Ascending aorta (tissue), 2 donors: ENCODE data around the gene SSH2. TPM values are rescaled to one million over a fixed set of nuclear protein-coding genes. Genes with fewer than 3 reads are reported as not detected.

Experiments used
- DNase-seq, 2 donors: peaks; one replicate each; pipeline ENCODE4 v3.0.0-alpha.2; 2019; ENCODE audit warnings: low spot score in 2 of 2
- H3K27ac ChIP-seq, 2 donors: fragments of 200-600 bp; sonication (generic); one replicate each; pipeline ENCODE4 v1.5.1; 2016 to 2017; ENCODE audit warnings: mild to moderate bottlenecking in 1 of 2
- H3K27me3 ChIP-seq: fragments of 200-600 bp; sonication (generic); one replicate; pipeline ENCODE4 v1.5.1; 2017
- H3K36me3 ChIP-seq, 2 donors: fragments of 200-600 bp; sonication (generic); one replicate each; pipeline ENCODE4 v1.5.1; 2016
- H3K4me1 ChIP-seq, 2 donors: fragments of 200-600 bp; sonication (generic); one replicate each; pipeline ENCODE4 v1.5.1; 2016 to 2017; ENCODE audit warnings: mild to moderate bottlenecking in 1 of 2
- H3K4me3 ChIP-seq, 2 donors: fragments of 200-600 bp; sonication (generic); one replicate each; pipeline ENCODE4 v1.5.1; 2016 to 2017; ENCODE audit warnings: mild to moderate bottlenecking in 1 of 2
- H3K9me3 ChIP-seq, 2 donors: fragments of 200-600 bp; sonication (generic); one replicate each; pipeline ENCODE4 v1.5.1; 2016
- CTCF ChIP-seq, 3 experiments: fragments of 200-600 bp in 2 of 3; fragments of 450-650 bp in 1 of 3; sonication (generic) in 2 of 3; IDR thresholded peaks; one replicate each; pipeline ENCODE4 v1.5.1; 2016 to 2019; ENCODE audit warnings: antibody characterized with exemption in 3 of 3, mild to moderate bottlenecking in 1 of 3, moderate library complexity in 1 of 3
- intact Hi-C: fragments of 100-400 bp; cut with DNase I; formaldehyde crosslinking; loops from one replicate; pipeline ENCODE4 v1.15.1; 2023
- total RNA-seq: library from RNA; depleted of rRNA; stranded (reverse); fragments of >200 nt; gene quantifications from one replicate; pipeline ENCODE4 v1.1.0, GENCODE V29; 2016

SSH2 gene
- total RNA-seq, 1 donor from 2014 or later, result 7.9 TPM

GRCh38 chr17:29777663-29778062 is 152.4 kb downstream of the SSH2 start:
- intact Hi-C loops, result loop anchor here (2.0 kb wide), 1 partner anchor 159 kb away; no protein-coding TSS in a partner anchor
- Histone ChIP-seq H3K4me1 (peaks cover 0 to 4% of the 10 kb centered on the region in 2 donors), H3K27ac (no peak overlapping the region), H3K9me3 (no peaks in the 10 kb centered on the region), H3K27me3 (no peaks in the 10 kb centered on the region), H3K36me3 (no peaks in the 10 kb centered on the region), H3K4me3 (no peak overlapping the region)
- no peak for TF ChIP-seq CTCF (IDR thresholded peaks at IDR 0.05)
- DNase-seq, result no peak

- peaks cover 0 to 4% of the 10 kb centered on the region in 2 donors for H3K4me1 ChIP-seq
- H3K4me3 ChIP-seq, result no peak overlapping the region
- no peak overlapping the region for H3K27ac ChIP-seq
- H3K9me3 ChIP-seq, result no peaks in the 10 kb centered on the region
- intact Hi-C loops, result no loop called here
- TF ChIP-seq CTCF (IDR thresholded peaks at IDR 0.05), result no peak
- no peaks in the 10 kb centered on the region for H3K27me3 ChIP-seq
- DNase-seq, result no peak
- no peaks in the 10 kb centered on the region for H3K36me3 ChIP-seq
Observed at GRCh38 chr17:29776026-29776425, 154.0 kb downstream of the SSH2 start.

- Histone ChIP-seq H3K36me3 (no peaks in the 10 kb centered on the region), H3K9me3 (no peaks in the 10 kb centered on the region), H3K4me1 (no peaks in the 10 kb centered on the region), H3K4me3 (no peak overlapping the region), H3K27me3 (no peaks in the 10 kb centered on the region), H3K27ac (no peak overlapping the region)
- intact Hi-C loops, result no loop called here
- no peak for DNase-seq
- no peak for TF ChIP-seq CTCF (IDR thresholded peaks at IDR 0.05)
Observed at GRCh38 chr17:29772981-29773380, 157.0 kb downstream of the SSH2 start.

GRCh38 chr17:29771546-29771945 is 158.5 kb downstream of the SSH2 start:
- Histone ChIP-seq H3K27ac (no peak overlapping the region), H3K9me3 (no peaks in the 10 kb centered on the region), H3K4me1 (no peaks in the 10 kb centered on the region), H3K27me3 (no peaks in the 10 kb centered on the region), H3K4me3 (no peak overlapping the region), H3K36me3 (no peaks in the 10 kb centered on the region)
- TF ChIP-seq CTCF (IDR thresholded peaks at IDR 0.05), result no peak
- intact Hi-C loops, result no loop called here
- DNase-seq, result no peak

GRCh38 chr17:29769225-29769624 is 160.8 kb downstream of the SSH2 start:
- H3K4me3 ChIP-seq, result no peak overlapping the region
- no peaks in the 10 kb centered on the region for H3K4me1 ChIP-seq
- intact Hi-C loops, result no loop called here
- TF ChIP-seq CTCF (IDR thresholded peaks at IDR 0.05), result no peak
- no peaks in the 10 kb centered on the region for H3K9me3 ChIP-seq
- H3K27ac ChIP-seq, result no peak overlapping the region
- DNase-seq, result no peak
- no peaks in the 10 kb centered on the region for H3K27me3 ChIP-seq
- no peaks in the 10 kb centered on the region for H3K36me3 ChIP-seq

GRCh38 chr17:29766796-29767327 is 163.2 kb downstream of the SSH2 start:
- H3K9me3 ChIP-seq, result no peaks in the 10 kb centered on the region
- no peak overlapping the region for H3K27ac ChIP-seq
- no peaks in the 10 kb centered on the region for H3K4me1 ChIP-seq
- TF ChIP-seq CTCF (IDR thresholded peaks at IDR 0.05), result no peak
- intact Hi-C loops, result no loop called here
- no peak for DNase-seq
- no peaks in the 10 kb centered on the region for H3K27me3 ChIP-seq
- no peaks in the 10 kb centered on the region for H3K36me3 ChIP-seq
- H3K4me3 ChIP-seq, result no peak overlapping the region
